HG03108 (cell line): ENCODE data around the gene UGT1A10.

Source experiments
- ATAC-seq: cut with Tn5 transposase; IDR thresholded peaks from one replicate; pipeline ENCODE4 v1.9.1; 2021; ENCODE audit warnings: moderate library complexity; ENCODE audit not compliant: unreplicated experiment

The UGT1A10 gene

DNA sequence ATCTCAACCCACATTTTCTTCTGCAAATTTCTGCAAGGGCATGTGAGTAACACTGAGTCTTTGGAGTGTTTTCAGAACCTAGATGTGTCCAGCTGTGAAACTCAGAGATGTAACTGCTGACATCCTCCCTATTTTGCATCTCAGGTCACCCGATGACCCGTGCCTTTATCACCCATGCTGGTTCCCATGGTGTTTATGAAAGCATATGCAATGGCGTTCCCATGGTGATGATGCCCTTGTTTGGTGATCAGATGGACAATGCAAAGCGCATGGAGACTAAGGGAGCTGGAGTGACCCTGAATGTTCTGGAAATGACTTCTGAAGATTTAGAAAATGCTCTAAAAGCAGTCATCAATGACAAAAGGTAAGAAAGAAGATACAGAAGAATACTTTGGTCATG is 131.8 kb downstream of the UGT1A10 start:
- no peak for ATAC-seq

GRCh38 chr2:233769260-233769659 is 133.0 kb downstream of the UGT1A10 start:
- no peak for ATAC-seq

DNA sequence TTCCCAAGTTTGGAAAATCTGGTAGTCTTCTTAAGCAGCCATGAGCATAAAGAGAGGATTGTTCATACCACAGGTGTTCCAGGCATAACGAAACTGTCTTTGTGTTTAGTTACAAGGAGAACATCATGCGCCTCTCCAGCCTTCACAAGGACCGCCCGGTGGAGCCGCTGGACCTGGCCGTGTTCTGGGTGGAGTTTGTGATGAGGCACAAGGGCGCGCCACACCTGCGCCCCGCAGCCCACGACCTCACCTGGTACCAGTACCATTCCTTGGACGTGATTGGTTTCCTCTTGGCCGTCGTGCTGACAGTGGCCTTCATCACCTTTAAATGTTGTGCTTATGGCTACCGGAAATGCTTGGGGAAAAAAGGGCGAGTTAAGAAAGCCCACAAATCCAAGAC is 135.9 kb downstream of the UGT1A10 start:
- ATAC-seq: no peak

- no peak for ATAC-seq
Observed at GRCh38 chr2:233772583-233772982, 136.3 kb downstream of the UGT1A10 start.

DNA sequence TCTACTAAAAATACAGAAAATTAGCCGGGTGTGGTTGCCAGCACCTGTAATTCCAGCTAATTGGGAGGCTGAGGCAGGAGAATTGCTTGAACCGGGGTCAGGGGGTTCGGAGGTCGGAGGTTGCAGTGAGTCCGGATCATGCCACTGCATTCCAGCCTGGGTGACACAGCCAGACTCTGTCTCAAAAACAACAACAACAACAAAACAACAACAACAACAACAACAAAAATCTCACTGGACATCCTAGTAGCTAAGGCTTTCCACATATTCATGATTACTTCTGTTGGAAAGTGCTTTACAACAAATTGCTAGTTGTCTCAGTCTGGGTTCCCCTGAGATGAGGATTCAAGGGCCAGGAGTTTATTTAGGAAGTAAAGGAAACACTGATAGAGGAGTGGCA is 137.6 kb downstream of the UGT1A10 start:
- ATAC-seq: no peak

DNA sequence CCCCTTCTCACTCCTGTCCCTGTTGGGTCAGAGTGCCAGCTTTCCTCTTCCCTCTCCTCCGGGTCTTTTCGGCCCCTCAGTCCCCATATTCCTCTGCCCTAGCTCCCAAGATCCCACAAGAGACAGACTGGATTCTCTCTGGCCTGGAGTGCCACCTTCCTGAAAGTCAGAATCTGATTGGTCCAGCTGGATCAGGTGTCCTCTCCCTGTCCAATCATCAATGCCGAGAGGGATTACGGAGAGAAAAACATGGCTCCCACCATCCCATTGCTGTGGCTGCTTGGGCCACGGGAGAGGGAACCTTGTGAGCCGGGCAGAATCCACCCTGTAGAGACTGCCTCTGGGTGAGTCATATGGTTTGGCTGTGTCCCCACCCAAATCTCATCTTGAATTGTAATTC is 139.2 kb downstream of the UGT1A10 start:
- ATAC-seq: no peak

GRCh38 chr2:233778030-233778429 is 141.8 kb downstream of the UGT1A10 start, which contains the start of gene MROH2A:
Gene MROH2A (plus strand): TSS chr2:233778330. CDS start chr2:233779359, 1,029 bp downstream.
- no peak for ATAC-seq

DNA sequence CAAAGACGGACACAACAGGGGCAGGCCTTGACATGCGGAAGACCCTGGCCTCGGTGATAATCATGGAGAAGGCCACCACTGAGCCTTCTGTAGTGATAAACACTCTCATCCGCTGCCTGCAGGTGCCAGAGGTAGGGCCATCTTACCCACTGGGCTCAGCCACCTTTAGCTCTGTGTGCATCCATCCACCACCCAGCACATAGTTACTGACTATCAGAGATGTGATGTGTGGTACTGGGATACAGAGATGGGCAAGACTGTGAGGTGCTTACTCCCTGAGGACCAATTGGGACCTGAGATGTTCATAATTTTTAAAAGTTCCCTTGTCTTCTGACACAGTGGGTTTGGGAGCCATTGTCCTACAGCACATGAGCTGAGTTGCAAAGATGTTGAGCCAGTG is 143.5 kb downstream of the UGT1A10 start:
- ATAC-seq: no peak

DNA sequence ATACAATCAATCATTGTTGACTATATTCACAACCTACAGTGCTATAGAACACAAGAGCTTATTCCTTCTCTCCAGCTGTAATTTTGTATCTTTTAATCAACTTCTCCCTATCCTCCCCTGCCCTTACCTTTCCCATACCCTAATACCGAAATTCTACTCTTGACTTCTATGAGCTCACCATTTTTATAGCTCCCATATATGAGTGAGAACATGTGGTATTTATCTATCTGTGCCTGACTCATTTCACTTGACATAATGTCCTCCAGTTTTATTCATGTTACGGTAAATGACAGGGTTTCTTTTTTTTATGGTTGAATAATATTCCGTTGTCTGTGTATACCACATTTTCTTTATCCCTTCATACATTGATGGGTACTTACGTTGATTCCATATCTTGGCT is 144.5 kb downstream of the UGT1A10 start:
- ATAC-seq: no peak

DNA sequence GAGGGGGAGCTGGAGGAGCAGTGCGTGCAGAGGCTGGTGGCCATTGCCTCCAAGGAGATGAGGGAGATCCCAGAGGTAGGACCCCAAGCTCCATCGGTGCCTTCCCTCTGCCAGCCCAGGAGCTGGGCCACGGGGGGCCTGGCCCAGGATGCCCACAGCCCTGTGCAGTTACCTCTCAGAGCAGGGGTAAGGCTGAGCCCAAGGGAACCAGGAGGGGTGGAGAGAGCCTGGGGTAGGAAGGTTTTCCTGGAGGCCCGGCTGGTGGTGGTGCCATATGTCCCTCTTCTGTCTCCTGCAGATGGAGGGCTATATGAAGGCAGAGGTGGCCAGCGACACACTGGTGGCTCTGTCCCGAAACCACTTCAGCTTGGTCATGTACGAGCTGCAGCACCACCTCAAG is 153.3 kb downstream of the UGT1A10 start:
- ATAC-seq: no peak

- no peak for ATAC-seq
Observed at GRCh38 chr2:233791151-233791882, 155.1 kb downstream of the UGT1A10 start.

DNA sequence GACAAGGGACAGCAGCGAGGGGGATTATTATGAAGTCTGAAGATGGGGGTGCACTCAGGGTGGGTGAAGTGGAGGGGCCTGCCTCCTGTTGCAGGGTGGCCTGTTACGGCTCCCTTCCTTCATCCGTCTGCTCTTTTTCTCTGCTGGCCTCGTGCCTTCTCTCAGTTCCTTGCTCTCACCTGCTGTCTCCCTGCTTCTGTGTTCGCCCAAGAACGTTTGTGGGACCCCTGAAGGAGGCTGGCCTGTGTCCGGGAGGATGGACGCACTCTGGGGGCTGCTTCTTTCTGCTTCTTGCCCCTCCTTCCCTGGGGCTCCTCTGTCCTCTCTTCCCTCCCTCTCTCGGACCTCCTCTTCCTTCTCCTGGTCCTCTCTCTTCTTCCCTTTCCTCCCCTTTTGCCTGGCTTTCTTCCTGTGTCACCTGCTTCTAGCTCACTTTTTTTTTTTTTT is 155.7 kb downstream of the UGT1A10 start:
- ATAC-seq: no peak

GRCh38 chr2:233792720-233793119 is 156.5 kb downstream of the UGT1A10 start:
- no peak for ATAC-seq

DNA sequence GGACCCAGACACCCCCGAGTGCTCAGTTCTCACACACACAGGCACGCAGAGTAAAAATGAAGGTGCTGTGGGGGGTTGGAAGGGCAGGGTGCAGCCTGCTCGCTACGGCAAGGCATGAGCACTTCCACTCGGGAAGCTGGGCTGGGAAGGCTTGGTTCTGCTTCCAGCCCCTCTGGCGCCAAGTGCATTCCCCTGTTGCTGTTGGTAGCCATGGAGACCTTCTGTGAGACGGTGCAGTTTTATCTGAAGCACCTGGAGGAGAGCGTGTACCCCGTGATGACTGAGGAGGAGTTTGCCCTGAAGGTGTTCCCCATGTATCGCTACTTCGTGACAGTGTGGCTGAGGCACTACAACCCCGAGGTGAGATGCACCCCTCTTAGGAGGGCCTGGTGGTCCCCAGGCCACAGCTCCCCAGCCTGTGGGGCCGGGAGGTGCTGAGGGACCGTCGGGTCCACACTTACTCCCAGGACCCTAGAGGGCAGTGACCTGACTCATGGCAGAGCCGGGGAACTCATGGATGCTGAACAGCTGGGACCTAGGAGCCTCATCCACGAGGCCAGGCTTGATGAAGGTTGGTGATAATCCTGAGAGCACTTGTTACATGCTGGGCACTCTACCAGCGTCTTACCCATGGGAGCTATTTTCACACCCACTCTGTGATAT is 157.3 kb downstream of the UGT1A10 start:
- ATAC-seq: no peak

DNA sequence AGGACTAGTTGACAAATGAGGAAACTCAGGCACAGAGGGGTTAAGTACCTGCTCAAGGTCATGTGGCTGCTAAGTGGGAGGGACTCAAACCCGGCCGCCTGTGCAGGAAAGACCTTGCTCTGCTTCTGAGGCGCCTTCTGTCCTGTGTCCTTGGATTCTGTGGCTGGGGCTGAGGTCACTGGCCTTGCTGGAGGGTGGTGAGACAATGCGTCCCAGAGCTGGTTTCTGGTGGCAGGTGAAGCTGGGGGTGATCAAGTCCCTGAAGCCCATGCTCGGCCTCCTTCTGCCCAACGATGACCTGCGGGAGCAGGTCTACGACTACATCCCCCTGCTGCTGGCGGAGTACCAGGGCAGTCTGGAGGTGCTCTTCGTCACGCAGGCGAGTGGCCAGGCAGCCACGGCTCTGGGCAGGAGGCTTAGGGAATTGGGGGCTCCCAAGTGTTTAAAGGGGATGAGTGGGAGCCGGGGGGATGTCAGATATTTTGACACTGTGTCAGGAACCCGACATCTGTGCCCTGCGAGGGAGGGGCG is 157.9 kb downstream of the UGT1A10 start:
- ATAC-seq: no peak

DNA sequence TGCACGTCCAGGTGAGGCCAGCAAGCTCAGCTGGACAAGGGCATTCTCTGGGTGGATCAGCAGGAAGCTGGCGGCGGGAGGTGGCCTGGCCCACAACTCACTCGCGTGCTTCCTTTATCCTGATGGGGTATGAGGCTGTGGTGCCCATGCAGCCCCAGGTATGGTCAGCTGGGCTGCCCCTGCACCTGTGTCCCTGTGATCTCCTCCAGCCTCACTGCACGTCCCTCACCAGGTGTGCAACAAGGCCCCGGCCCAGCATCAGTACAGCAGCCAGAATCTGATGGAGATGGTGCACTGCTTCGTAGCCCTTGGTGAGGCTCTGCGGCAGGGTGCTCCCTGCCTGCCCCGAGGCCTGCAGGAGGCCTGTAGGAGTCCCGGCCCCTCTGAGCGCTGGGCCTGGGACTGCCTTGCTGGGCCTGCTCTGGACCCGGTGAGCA is 159.5 kb downstream of the UGT1A10 start:
- ATAC-seq: no peak

DNA sequence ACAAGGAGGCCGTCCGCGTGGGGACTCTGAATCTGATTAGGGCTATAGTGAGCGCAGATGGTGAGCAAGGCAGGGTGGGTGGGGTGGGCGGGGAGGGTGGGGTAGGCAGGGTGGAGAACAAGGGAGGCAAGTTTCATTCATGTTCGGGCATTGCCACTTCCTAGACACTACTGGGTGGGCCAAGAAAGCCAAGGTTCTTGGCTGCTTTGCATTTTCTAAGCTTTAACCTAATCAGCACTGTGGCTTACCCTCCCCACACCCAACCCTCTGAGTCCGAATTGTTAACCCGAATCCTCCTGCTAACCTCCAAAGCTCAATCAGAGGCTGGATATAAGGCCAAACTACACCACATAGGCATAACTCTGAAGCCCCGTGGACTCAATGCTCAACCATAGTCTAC is 160.0 kb downstream of the UGT1A10 start:
- no peak for ATAC-seq

GRCh38 chr2:233798335-233799086 is 162.3 kb downstream of the UGT1A10 start:
- no peak for ATAC-seq

GRCh38 chr2:233799087-233799665 is 162.9 kb downstream of the UGT1A10 start:
- no peak for ATAC-seq

GRCh38 chr2:233799716-233800115 is 163.5 kb downstream of the UGT1A10 start:
- ATAC-seq: no peak

DNA sequence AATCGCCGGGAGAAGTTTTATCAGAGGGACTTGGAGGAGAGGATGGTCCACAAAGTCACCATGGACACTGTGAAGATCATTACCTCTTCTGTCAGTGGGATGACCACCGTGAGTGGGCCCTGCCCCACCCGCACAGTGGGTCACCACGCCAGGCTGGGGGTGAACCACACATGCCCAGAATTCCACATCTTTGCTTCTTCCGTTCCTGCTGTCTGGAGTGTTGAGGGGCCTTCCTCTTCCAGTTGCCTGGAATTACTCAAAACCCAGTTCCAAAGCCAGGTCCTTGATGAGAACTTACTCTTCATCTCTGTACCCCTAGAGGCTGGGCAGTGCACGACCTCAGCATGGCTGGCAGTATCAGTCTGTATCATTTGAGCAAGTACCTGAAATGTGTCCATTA is 164.0 kb downstream of the UGT1A10 start:
- no peak for ATAC-seq
